ENCODE measurements around the gene ZNF618.

ZNF618 gene

GRCh38 chr9:114031037-114031630 is 155.0 kb downstream of the ZNF618 start:
- H3K4me3 ChIP-seq (ENCODE audit: insufficient read depth, low read depth, low read length, poor library complexity, severe bottlenecking), result no peak overlapping the region
- H3K36me3 ChIP-seq (ENCODE audit: control insufficient read depth, insufficient read depth, low read length), result no peaks in the 10 kb centered on the region
- DNase-seq, result no peak
- H3K27ac ChIP-seq (ENCODE audit: insufficient read depth, low read length, poor library complexity, severe bottlenecking), result no peak overlapping the region
- H3K27me3 ChIP-seq (replicated peaks; ENCODE audit: control insufficient read depth, insufficient read depth, low read length, poor library complexity, severe bottlenecking), result no peaks in the 10 kb centered on the region
- no peaks in the 10 kb centered on the region for H3K4me1 ChIP-seq (ENCODE audit: control insufficient read depth, insufficient read depth, low read length, poor library complexity, severe bottlenecking)
- H3K9me3 ChIP-seq (ENCODE audit: control insufficient read depth, low read length), result no peaks in the 10 kb centered on the region

- Histone ChIP-seq H3K36me3 (ENCODE audit: control insufficient read depth, insufficient read depth, low read length) (no peaks in the 10 kb centered on the region), H3K9me3 (ENCODE audit: control insufficient read depth, low read length) (no peaks in the 10 kb centered on the region), H3K27ac (ENCODE audit: insufficient read depth, low read length, poor library complexity, severe bottlenecking) (no peak overlapping the region), H3K27me3 (replicated peaks; ENCODE audit: control insufficient read depth, insufficient read depth, low read length, poor library complexity, severe bottlenecking) (no peaks in the 10 kb centered on the region), H3K4me1 (ENCODE audit: control insufficient read depth, insufficient read depth, low read length, poor library complexity, severe bottlenecking) (no peaks in the 10 kb centered on the region), H3K4me3 (ENCODE audit: insufficient read depth, low read depth, low read length, poor library complexity, severe bottlenecking) (no peak overlapping the region)
- no peak for DNase-seq
These were observed 156.1 kb downstream of the ZNF618 start for GRCh38 chr9:114031948-114032840.

- Histone ChIP-seq H3K27ac (ENCODE audit: insufficient read depth, low read length, poor library complexity, severe bottlenecking) (no peak overlapping the region), H3K27me3 (replicated peaks; ENCODE audit: control insufficient read depth, insufficient read depth, low read length, poor library complexity, severe bottlenecking) (no peaks in the 10 kb centered on the region), H3K9me3 (ENCODE audit: control insufficient read depth, low read length) (no peaks in the 10 kb centered on the region), H3K4me1 (ENCODE audit: control insufficient read depth, insufficient read depth, low read length, poor library complexity, severe bottlenecking) (no peaks in the 10 kb centered on the region), H3K4me3 (ENCODE audit: insufficient read depth, low read depth, low read length, poor library complexity, severe bottlenecking) (no peak overlapping the region), H3K36me3 (ENCODE audit: control insufficient read depth, insufficient read depth, low read length) (no peaks in the 10 kb centered on the region)
- no peak for DNase-seq
These were observed 157.4 kb downstream of the ZNF618 start for GRCh38 chr9:114033397-114034103.

- no peak for DNase-seq
- Histone ChIP-seq H3K27me3 (replicated peaks; ENCODE audit: control insufficient read depth, insufficient read depth, low read length, poor library complexity, severe bottlenecking) (no peaks in the 10 kb centered on the region), H3K4me3 (ENCODE audit: insufficient read depth, low read depth, low read length, poor library complexity, severe bottlenecking) (no peak overlapping the region), H3K9me3 (ENCODE audit: control insufficient read depth, low read length) (no peaks in the 10 kb centered on the region), H3K36me3 (ENCODE audit: control insufficient read depth, insufficient read depth, low read length) (no peaks in the 10 kb centered on the region), H3K27ac (ENCODE audit: insufficient read depth, low read length, poor library complexity, severe bottlenecking) (no peak overlapping the region), H3K4me1 (ENCODE audit: control insufficient read depth, insufficient read depth, low read length, poor library complexity, severe bottlenecking) (no peaks in the 10 kb centered on the region)
These were observed 158.1 kb downstream of the ZNF618 start for GRCh38 chr9:114034196-114034595.

- Histone ChIP-seq H3K27me3 (replicated peaks; ENCODE audit: control insufficient read depth, insufficient read depth, low read length, poor library complexity, severe bottlenecking) (no peaks in the 10 kb centered on the region), H3K9me3 (ENCODE audit: control insufficient read depth, low read length) (no peaks in the 10 kb centered on the region), H3K4me3 (ENCODE audit: insufficient read depth, low read depth, low read length, poor library complexity, severe bottlenecking) (no peak overlapping the region), H3K27ac (ENCODE audit: insufficient read depth, low read length, poor library complexity, severe bottlenecking) (no peak overlapping the region), H3K36me3 (ENCODE audit: control insufficient read depth, insufficient read depth, low read length) (no peaks in the 10 kb centered on the region), H3K4me1 (ENCODE audit: control insufficient read depth, insufficient read depth, low read length, poor library complexity, severe bottlenecking) (no peaks in the 10 kb centered on the region)
- no peak for DNase-seq
These were observed 158.6 kb downstream of the ZNF618 start for GRCh38 chr9:114034661-114035062.

GRCh38 chr9:114035221-114035844 is 159.2 kb downstream of the ZNF618 start:
- no peaks in the 10 kb centered on the region for H3K4me1 ChIP-seq (ENCODE audit: control insufficient read depth, insufficient read depth, low read length, poor library complexity, severe bottlenecking)
- H3K4me3 ChIP-seq (ENCODE audit: insufficient read depth, low read depth, low read length, poor library complexity, severe bottlenecking), result no peak overlapping the region
- H3K36me3 ChIP-seq (ENCODE audit: control insufficient read depth, insufficient read depth, low read length), result no peaks in the 10 kb centered on the region
- no peak overlapping the region for H3K27ac ChIP-seq (ENCODE audit: insufficient read depth, low read length, poor library complexity, severe bottlenecking)
- H3K9me3 ChIP-seq (ENCODE audit: control insufficient read depth, low read length), result no peaks in the 10 kb centered on the region
- DNase-seq, result no peak
- no peaks in the 10 kb centered on the region for H3K27me3 ChIP-seq (replicated peaks; ENCODE audit: control insufficient read depth, insufficient read depth, low read length, poor library complexity, severe bottlenecking)

GRCh38 chr9:114035845-114036801 is 160.0 kb downstream of the ZNF618 start:
- H3K36me3 ChIP-seq (ENCODE audit: control insufficient read depth, insufficient read depth, low read length), result no peaks in the 10 kb centered on the region
- no peaks in the 10 kb centered on the region for H3K4me1 ChIP-seq (ENCODE audit: control insufficient read depth, insufficient read depth, low read length, poor library complexity, severe bottlenecking)
- DNase-seq, result no peak

GRCh38 chr9:114037249-114037648 is 161.1 kb downstream of the ZNF618 start:
- Histone ChIP-seq H3K4me3 (ENCODE audit: insufficient read depth, low read depth, low read length, poor library complexity, severe bottlenecking) (no peak overlapping the region), H3K27me3 (replicated peaks; ENCODE audit: control insufficient read depth, insufficient read depth, low read length, poor library complexity, severe bottlenecking) (no peaks in the 10 kb centered on the region), H3K27ac (ENCODE audit: insufficient read depth, low read length, poor library complexity, severe bottlenecking) (no peak overlapping the region), H3K36me3 (ENCODE audit: control insufficient read depth, insufficient read depth, low read length) (no peaks in the 10 kb centered on the region), H3K9me3 (ENCODE audit: control insufficient read depth, low read length) (no peaks in the 10 kb centered on the region), H3K4me1 (ENCODE audit: control insufficient read depth, insufficient read depth, low read length, poor library complexity, severe bottlenecking) (no peaks in the 10 kb centered on the region)
- no peak for DNase-seq

More at GRCh38 chr9:114035845-114036801, 160.0 kb downstream of the ZNF618 start:
- Histone ChIP-seq H3K27me3 (replicated peaks; ENCODE audit: control insufficient read depth, insufficient read depth, low read length, poor library complexity, severe bottlenecking) (no peaks in the 10 kb centered on the region), H3K4me3 (ENCODE audit: insufficient read depth, low read depth, low read length, poor library complexity, severe bottlenecking) (no peak overlapping the region), H3K9me3 (ENCODE audit: control insufficient read depth, low read length) (no peaks in the 10 kb centered on the region), H3K27ac (ENCODE audit: insufficient read depth, low read length, poor library complexity, severe bottlenecking) (no peak overlapping the region)

Data from effector memory CD4-positive, alpha-beta T cell (primary cell).